ENCODE data around the gene ELAPOR2. TPM values are rescaled to one million over a fixed set of nuclear protein-coding genes. Genes with fewer than 3 reads are reported as not detected.

The ELAPOR2 gene
- total RNA-seq, 1 experiment from 2014 or later = 21.0 TPM

DNA sequence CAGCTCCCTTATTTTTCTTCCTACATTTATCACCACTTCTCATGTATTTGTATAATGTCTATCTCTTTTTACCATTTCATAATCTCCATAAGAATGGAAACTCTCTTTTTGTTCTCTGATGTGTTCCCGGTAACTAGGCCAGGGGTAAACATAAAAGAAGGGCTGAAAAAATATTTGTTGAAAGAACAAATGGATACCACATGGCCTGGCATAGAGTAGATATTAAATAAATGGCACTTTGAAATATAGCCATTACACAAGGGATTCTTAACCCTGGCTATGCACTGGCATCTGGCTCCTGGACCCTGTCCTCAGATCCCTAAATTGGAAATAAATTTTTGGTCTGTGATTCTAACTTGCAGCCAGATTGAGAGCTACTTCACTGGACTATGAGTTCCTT is 30.4 kb downstream of the ELAPOR2 start:
- no peaks in the 10 kb centered on the region for H3K36me3 ChIP-seq
- H3K27me3 ChIP-seq = no peaks in the 10 kb centered on the region
- peaks cover 4% of the 10 kb centered on the region; the same call in 1 of the 2 replicates for H3K9me3 ChIP-seq (replicated peaks)
- no peak for DNase-seq
- no peak overlapping the region for H3K4me3 ChIP-seq
- no peak overlapping the region for H3K27ac ChIP-seq
- no peaks in the 10 kb centered on the region; the same call in 1 of the 2 replicates for H3K4me1 ChIP-seq

DNA sequence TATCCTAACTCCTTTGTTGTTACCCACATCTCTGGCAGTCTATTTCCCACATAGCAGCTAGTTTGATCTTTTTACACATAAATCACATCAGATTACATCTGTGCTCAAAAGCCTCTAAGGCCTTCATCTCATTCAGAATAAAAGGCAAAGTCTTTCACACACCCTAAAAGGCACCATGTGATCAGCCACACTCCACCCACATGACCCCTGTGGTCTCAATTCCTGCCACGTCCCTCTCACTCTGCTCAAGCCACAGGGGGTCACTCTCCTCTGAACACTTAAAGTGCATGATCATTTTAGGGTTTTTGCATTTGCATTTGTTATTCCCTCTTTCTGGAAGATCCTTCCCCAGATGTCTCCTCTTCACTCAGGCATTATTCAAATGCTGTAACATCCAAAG is 30.8 kb downstream of the ELAPOR2 start:
- Histone ChIP-seq H3K4me3 (no peak overlapping the region), H3K36me3 (no peaks in the 10 kb centered on the region), H3K27me3 (no peaks in the 10 kb centered on the region), H3K9me3 (replicated peaks) (peaks cover 4% of the 10 kb centered on the region; the same call in 1 of the 2 replicates), H3K4me1 (no peaks in the 10 kb centered on the region; the same call in 1 of the 2 replicates), H3K27ac (no peak overlapping the region)
- DNase-seq = no peak

DNA sequence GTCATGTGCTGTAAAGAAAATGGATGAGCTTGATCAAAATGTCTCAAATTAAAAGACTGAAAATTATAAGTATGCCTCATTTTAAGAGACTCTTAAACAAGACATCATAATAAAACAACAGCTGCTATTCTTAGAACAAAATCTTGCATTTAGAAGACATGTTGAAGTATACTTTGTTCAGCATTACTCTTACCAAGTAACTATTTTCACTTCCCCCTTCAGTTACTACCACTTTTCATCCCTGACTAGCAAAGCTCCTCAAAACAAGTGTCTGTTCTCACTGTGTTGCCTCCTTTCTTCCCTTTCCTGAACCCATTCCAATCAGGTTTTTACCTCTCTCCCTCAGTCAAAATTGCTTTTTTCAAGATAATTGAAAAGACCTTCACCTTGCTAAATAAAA is 31.6 kb downstream of the ELAPOR2 start:
- Histone ChIP-seq H3K27ac (no peak overlapping the region), H3K36me3 (no peaks in the 10 kb centered on the region), H3K27me3 (no peaks in the 10 kb centered on the region), H3K4me3 (no peak overlapping the region), H3K9me3 (replicated peaks) (peaks cover 4% of the 10 kb centered on the region; the same call in 1 of the 2 replicates), H3K4me1 (no peaks in the 10 kb centered on the region; the same call in 1 of the 2 replicates)
- no peak for DNase-seq

DNA sequence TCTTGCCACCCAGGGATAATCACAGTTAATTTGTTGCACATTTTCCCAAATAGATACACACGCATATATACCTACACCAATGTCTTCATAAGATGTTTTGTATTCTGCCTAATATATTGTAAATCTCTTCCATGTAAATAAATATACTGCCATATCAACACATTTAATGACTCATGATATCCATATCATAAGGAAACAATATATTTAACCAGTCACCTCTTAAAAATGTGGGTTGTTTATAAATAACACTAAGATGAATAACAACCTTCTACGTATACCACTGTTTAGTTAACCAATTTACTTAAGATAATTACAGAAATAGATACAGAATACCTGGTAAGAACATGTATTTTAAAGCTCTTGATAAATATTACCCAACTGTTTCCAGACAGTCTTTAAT is 38.2 kb downstream of the ELAPOR2 start:
- Histone ChIP-seq H3K27ac (no peak overlapping the region), H3K9me3 (replicated peaks) (no peaks in the 10 kb centered on the region), H3K36me3 (no peaks in the 10 kb centered on the region), H3K4me3 (no peak overlapping the region), H3K4me1 (no peaks in the 10 kb centered on the region; the same call in 1 of the 2 replicates), H3K27me3 (no peaks in the 10 kb centered on the region)
- DNase-seq = no peak

DNA sequence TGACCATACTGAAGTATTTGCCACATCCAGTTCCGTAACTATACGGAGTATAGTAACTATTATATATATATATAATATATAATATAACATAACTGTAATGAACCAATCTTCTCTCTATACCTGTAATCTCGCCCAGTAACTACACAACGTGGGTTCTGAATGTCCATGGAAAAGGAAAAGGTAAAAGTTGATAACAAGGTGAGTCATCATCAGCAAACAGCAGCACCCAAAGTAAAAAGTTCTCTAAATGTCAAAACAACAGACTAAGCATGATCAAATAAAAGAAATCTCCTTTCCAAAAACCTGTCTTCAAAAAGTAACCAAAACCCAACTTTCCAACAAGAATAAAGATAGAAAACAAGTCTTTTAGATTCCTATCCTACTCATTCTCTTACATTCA is 42.8 kb downstream of the ELAPOR2 start:
- Histone ChIP-seq H3K9me3 (replicated peaks) (no peaks in the 10 kb centered on the region), H3K36me3 (no peaks in the 10 kb centered on the region), H3K4me1 (no peaks in the 10 kb centered on the region), H3K4me3 (no peak overlapping the region), H3K27ac (no peak overlapping the region), H3K27me3 (no peaks in the 10 kb centered on the region)
- DNase-seq = no peak

DNA sequence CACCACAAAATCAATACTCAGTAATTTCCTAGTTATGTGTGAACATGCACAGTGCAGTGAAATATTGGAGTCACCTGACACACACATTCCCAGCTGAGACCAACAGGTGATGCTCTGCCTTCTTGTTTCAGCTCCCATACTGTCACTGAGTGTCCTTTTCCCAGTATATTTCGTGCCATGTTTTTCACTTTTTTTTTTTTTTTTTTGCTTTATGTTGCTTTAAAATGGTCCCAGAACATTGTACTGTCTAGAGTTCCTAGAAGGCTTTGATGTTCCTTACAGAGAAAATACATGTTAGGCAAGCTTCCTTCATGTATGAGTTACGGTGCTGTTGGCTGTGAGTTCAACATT is 45.6 kb downstream of the ELAPOR2 start:
- no peak for DNase-seq
- Histone ChIP-seq H3K27ac (no peak overlapping the region), H3K4me3 (no peak overlapping the region), H3K27me3 (no peaks in the 10 kb centered on the region), H3K36me3 (no peaks in the 10 kb centered on the region), H3K9me3 (replicated peaks) (no peaks in the 10 kb centered on the region), H3K4me1 (no peaks in the 10 kb centered on the region)

DNA sequence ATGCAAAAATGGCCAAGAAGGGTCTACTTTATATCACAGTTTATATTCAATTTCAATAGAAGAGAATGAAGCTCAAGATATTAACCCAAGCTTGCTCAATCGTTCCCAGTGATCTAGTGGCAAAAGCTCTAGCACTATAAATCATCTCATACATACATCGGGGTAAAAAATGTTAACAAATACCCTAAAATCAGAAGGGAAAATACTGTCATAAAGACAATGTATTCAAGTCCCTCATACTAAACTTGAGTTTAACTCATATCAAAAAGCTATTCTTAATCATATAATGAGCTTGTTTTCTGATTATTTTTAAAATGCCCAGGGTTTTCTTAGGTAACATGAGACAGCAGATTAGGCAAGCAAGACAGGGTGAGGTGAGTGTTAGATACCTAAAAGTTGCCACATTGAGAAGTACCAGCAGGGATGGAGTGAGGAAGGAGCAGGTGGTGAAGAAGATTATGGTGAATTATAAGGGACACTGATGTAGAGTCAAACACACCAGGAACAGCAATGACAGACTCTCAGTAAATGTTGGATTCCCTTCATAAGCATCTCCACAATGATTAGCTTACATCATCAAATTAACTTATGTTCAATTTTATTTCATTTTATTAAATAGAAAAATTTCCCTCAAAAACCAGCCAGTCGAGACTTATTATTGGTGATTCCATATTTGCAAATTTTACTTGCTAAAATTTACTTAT is 46.2 kb downstream of the ELAPOR2 start:
- H3K36me3 ChIP-seq = no peaks in the 10 kb centered on the region
- H3K9me3 ChIP-seq (replicated peaks) = no peaks in the 10 kb centered on the region
- DNase-seq = no peak
- no peak overlapping the region for H3K27ac ChIP-seq
- no peaks in the 10 kb centered on the region for H3K27me3 ChIP-seq
- no peak overlapping the region for H3K4me3 ChIP-seq
- H3K4me1 ChIP-seq = no peaks in the 10 kb centered on the region

Other genes starting within 250 kb of the ELAPOR2 start
- gene DMTF1, start 92.8 kb upstream of the ELAPOR2 start, total RNA-seq (2014; rRNA removed; shearing (Covaris generic)) = 56.8 and 77.8 TPM in 2 replicates
- gene TMEM243, start 160.1 kb upstream of the ELAPOR2 start, total RNA-seq (2014; rRNA removed; shearing (Covaris generic)) = 74.0 and 86.3 TPM in 2 replicates